NCI-H146 treated with DMSO at 0.1 percent for 48 hours (cell line): ENCODE results near the gene BBC3.
A peak's percentile ranks its signal among the peaks of the same experiment; 100 is the strongest.

Experiments
- DNase-seq: peaks from one replicate; lab custom pipeline; 2025; ENCODE audit not compliant: unreplicated experiment; lab: John Stamatoyannopoulos, UW

The BBC3 gene

DNA sequence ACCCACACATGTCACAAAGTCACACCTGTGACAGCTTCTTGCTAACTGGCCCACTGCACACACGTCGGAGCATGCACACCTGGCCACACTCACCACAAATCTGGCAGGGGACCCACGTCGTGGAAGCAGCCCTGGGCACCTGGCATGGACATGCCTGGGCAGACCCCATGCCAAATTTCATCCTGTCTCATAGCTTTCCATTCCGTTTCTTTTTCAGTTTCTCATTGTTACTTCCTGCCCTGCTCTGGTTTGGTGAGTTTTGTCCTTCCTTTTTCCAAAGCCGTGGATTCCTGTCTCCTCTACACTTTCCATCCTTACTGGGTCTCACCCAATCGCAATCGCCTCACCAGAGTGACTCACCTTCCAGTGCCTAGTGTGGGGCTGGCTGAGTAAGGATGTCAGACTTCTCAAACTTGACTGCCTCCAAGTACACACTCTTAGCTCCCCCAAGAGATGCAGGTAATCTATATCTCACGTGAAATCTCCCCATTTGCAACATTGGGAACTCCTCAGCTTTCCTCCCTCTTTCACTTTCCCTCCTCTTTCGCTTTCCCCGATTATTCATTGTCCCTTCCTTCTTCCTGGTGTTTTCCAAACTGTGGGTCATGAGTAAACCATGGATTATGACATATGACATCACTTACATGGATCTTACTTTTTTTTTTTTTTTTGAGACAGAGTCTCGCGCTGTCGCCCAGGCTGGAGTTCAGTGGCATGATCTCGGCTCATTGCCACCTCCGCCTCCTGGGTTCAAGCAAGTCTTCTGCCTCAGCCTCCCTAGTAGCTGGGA is 1.6 kb upstream of the BBC3 start:
- no peak for DNase-seq

DNA sequence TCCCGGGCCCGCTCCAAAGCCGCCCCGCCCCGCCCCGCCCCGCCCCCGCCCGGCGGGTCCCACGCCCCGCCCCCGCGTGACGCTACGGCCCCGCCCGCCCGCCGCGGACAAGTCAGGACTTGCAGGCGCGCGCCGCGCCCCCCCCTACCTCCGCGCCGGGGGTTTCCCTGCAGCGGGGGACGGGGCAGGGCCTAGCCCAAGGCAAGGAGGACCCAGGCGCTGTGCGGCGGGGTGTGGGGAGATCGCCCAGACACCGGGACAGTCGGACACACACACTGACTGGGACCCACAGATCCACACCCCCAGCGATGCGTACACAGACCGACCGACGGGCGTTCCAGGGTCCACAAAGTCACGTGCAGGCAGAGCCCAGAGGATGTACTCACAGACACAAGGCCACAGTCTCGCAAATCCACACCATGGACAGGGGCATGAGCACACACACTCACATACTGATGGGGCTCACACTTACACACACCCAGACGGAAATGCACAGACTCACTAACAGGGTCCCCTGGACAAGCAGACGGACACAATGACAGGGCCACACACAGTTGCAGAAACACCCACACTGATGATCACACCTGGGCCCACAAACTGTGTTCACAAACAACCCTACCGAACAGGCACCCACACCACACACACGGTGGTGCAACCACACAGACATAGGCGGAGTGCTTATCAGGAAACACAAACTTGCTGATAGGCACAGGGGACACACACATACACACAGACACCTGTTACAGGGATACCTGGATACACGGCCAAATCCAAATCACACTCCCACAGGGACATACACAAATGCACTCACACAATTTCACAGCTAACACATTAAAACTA is 436 bp upstream of the BBC3 start:
- peak; percentile 44 for DNase-seq

DNA sequence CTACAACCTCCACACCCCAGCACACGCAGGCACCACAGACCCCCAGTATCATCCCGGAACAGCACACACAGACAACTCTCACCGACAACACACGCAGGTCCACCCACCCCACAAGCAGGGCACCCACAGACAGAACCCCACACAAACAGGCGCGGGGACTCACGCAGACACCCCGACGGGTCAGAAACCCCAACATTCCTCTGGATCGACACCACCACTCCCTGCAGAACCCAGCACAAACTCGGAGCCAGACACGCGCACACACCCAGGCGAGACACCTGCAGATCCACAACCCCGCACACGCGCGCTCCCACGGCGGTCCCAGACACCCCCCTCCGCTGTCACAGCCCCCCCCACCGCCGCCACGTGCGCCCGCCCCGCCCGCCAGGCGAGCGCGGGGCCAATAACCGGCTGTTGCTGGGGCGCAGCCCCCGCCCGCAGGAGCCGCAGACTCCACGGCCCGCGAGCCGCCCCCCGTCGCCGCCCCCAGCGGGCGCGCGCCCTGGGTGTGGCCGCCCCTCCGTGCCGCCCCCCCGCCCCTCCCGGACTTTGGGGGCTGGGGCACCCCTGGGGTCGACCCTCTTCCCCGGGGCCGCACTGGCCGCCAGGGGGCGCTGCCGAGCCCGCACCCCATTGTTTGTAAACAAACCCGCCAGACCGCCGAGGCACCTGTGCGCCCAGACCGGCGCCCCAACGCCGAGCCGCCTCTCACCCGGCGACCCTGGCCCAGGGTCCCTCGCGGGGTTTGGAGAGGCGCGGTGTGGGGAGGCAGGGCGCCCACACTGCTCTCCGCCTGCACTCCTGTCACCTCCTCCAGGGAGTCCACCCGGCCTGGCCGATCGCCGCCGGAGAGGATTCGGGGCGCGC is 712 bp downstream of the BBC3 start:
- DNase-seq, result no peak

DNA sequence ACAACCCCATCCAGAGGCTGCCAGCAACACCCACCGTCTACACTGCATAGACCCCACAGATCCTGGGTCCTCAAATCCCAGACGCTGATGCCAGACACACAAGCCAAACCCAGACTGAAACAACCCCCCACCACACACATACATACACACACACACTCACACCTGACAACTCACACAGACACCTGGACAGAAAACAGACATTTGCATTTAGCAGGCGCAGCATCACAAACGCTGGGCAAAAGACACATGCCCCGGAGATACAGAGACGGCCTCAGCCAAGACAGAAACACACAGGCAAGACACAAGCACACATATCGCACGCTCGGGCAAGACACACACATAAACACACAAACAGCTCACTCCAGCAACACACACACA is 1.3 kb downstream of the BBC3 start:
- no peak for DNase-seq

DNA sequence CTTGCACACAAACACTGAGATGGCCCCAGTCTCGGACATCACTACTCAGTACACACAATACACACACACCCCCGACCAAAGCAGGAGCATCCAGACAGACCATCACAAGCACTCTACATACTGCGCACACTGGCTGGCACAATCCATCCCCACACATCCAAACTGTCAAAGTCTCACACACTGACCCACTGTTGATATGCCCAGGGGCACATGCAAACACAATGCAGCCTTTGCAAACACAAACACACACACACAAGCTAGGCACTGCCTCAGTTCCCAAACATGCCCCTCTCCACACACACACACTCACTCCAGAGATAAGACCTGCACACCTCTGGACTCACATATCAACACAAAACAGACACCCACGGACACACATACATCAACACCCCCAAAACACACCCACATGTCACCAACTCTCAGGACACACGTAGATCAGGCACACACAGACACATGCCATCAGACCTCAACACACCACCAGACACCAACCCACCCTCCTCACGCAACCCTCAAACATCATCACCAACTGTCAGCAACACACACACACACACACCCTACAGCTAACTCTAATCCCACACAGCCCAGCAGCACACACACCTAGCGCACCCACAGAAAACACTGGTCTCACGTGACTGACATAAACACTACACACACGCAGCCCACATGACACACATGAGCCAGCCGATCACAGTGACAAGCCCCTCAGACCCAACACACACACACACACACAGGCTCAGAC is 1.9 kb downstream of the BBC3 start:
- no peak for DNase-seq

DNA sequence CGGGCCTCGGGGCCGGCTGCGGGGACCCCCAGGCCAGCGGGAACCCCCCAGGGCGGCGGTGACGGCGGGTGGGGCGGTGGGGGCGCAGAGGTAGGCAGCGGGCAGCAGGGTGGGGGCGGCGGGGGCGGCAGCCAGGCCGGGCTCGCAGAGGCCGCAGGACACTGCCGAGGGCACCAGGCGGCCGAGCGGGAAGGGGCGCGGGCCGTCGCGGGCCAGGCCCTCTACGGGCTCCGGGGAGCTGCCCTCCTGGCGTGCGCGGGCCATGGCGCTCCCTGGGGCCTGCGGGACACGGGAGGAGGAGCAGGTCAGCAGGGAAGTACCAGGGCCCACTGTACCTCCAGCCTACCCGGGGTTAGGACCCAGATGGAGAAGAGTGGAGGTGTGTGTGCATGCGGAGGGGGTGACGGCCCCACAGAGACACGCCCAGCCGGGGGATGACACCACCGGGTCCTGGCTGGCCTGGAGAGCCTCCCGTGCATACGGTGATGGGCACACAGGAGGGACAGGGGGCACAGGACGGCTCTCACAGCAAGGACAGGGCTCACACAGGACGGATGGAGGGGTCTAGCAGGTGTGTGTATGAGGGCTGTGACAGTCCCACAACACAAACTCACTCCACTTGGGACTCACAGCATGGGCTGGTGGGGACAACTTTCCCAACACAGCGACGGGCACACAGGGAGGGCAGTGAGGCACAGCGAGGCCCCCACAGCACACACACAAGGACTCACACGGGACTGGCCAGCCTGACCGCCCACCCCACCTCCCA is 2.6 kb downstream of the BBC3 start:
- DNase-seq, result peak; percentile 27

DNA sequence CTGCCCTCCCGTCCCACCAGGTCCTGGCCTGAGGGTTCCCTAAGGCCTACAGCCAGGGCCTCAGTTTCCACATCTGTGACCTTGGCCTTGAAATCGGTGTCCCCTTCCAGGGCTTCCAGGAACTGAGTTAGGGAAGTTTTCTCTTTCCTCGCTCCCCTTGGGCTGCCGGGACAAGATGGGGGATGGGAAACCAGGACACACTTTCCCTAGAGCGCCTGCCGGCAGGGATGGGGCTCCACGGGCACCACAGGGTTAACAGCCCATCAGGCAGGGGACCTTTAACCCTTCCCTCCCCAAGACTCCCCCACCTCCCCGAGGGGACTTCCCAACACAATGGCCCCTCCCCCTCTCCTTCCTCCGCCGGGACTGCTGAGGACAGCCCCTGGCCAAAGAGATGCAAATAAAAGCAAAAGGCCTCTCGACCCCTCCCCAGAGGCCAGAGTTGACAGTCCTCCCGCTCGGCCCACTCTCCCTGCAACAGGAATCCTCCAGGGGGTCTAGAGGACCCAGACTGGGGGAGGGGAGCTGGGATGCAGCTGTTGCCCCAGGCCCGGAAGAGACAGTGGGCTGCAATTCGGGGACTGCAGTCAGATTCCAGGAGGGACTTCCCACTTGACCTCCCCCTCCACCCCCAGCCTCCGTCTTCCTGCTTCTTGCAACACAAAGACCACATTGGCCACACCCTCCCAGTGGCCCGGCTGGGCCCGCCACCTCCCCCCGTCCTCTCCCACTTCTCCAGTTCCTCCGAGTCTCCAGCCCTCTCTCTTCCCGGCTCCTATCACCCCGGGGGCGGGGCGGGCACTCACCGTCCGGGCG is 3.4 kb downstream of the BBC3 start:
- peak; percentile 79 for DNase-seq

DNA sequence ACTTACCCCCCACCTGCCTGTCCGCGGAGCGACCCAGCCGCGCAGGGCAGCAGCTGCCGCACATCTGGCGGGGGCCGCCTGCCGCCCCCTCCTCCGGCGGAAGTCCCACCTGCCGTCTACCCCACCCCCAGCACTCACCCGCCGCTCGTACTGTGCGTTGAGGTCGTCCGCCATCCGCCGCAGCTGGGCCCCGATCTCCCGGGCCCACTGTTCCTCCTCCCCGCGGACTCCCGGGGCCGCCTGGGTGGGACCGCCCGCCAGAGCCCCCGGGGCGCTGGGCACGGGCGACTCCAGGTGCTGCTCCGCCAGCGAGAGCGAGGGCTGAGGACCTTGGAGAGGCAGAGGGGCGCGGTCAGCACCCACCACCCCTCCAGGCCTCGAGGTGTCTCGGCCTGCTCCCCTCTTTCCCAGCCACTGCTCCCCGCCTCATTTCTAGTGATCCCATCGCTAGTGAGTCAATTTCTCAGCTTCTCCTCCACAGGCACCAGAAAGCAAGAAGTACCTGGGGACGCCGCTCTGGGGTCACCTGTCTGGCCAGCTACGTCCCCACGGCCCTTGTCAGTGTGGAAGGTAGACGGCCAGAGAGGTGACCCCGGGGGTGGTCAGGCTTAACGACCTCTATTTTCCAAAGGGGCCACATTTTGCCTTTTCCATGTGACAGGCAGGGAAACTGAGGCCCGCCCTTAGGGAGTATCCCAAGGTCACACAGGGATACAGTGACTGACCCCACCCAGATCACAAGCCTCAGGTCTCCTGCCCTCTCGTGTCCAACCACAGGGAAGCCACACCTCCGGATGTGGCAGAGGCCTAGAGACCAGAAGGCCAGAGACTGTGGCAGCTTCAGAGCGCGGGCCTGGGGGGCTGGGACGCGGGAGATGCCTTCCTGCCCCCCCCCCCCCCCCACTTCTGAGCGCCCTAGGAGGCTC is 4.3 kb downstream of the BBC3 start:
- DNase-seq, result peak; percentile 54

DNA sequence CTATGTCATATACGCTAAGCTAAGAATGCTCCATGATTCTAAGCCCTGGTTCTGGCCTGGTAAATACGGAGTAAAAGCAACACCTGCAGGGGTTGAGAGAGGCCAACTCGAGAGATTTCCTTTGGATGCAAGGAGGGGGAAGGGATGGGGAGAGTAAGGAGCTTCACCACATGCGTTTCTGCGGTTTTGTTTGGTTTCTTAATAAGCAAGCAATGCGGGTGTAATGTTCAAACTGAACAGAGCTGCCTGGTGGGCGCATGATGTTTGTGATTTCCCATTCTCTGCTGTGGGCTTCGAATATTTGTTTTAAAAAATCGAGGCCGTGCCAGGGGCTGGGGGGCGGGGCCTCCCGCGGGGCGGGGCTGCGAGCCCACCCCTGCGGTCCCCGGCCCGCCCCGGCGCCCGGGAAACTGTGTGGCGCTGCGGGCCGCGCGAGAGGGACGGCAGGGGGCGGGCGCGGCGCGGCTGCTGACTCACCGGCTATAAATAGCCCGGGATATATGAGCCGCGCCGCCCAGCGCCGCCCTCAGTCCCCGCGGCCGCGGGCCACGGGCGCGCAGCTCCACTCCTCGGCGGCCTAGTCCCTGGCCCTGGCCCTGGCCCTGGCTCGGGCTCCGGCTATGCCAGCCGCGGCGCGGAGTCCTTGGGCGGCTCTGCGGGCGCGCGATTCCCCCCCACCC is 5.1 kb downstream of the BBC3 start:
- DNase-seq, result peak; percentile 71

DNA sequence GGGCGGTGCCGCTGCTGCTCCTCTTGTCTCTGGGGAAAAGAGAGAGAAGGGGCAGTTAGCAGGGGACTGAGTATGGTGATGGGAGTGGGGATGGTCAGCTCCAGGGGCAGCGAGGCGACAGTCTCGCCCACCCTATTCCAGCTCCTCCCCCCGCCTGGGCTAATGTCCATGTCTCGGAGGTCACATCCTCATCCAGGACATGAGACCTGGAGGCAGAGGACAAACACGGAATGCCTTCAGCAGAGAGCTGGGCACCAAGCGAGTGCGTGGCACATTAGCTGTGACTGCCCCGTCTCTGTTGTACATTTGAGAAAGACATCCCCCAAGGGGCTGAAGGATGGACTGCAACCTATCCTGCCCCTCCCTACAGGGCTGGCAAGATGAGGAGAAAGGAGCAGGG is 9.1 kb downstream of the BBC3 start:
- DNase-seq, result no peak

DNA sequence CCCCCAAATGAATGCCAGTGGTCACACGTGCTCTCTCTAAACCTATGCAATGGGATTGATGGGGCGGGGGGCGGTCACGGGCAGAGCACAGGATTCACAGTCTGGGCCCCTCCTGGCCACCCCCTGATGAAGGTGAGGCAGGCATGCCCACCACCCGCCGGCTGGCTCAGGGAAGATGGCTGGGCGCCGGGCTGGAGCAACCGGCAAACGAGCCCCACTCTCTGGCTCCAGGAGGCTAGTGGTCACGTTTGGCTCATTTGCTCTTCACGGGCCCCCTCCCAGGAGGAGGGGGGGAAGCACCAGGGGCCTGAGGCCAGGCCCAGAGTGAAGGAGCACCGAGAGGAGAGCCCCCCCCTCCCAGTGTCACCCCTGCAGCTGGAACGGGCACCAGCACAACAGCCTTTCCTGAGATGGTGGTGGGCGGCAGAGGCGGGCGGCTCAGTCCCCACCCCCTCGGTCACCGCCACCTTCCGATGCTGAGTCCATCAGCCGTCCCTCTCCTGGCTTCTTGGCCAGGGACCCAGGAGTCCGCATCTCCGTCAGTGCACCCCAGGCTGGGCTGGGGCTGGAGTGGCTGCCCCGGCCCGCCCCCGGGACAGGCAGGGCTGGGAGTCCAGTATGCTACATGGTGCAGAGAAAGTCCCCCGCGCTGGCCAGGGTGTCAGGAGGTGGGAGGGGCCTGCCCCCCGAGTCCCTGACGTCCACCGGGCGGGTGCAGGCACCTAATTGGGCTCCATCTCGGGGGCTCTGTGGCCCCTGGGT is 9.7 kb downstream of the BBC3 start:
- DNase-seq, result no peak

DNA sequence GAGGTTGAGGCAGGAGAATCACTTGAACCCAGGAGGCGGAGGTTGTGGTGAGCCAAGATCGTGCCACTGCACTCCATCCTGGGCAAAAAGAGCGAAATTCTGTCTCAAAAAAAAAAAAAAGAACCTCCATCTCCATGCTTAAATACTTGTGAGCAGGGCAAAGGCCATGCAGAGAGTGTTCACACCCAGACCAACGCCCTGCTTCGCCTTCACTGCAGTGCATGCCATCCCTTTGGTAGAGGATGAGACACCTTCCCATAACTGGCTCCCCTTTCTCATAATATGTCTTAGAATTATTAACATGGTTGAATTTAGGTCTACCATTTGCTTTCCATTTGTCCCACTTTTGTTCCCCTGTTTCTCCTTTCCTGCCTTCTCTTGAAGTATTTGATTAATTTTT is 15.4 kb downstream of the BBC3 start:
- no peak for DNase-seq

DNA sequence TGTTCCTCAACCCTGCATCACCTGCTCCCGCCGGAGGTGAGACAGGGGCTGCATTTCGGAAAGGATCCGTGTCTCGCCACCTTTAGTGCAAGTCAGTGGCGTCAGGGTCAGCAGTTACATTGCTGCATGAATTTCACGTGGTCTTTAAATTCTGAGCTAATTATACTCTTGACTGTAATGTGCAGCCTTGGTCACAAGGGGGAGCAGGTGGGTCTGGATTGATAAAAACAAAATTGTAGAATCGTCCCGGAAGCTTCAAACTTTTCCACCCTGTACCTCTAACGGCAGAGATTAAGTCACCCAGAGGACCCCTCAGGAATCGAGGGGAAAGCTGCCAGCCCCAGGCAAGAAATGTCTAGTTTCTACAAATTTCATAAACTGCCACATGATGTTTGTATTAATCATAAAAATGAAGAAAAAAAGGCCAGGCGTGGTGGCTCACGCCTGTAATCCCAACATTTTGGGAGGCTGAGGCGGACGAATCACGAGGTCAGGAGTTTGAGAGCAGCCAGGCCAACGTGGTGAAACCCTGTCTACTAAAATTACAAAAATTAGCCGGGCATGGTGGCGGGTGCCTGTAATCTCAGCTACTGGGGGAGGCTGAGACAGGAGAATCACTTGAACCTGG is 20.2 kb downstream of the BBC3 start:
- DNase-seq, result peak; percentile 71

DNA sequence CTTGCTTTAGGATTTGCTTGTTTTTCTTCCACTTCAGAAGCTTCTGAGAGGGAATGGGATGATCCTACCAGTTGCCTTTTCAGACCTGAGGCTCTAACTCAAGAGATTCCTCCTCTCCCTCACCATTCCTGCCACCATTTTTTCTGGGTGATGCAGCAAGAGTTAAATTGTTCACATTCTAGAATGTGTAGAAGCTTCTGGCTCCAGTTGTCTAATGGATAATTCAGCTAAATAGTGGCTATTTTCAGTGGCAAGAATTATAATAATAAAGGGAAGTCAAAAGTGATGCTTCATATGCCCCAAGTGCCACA is 20.9 kb downstream of the BBC3 start:
- no peak for DNase-seq

DNA sequence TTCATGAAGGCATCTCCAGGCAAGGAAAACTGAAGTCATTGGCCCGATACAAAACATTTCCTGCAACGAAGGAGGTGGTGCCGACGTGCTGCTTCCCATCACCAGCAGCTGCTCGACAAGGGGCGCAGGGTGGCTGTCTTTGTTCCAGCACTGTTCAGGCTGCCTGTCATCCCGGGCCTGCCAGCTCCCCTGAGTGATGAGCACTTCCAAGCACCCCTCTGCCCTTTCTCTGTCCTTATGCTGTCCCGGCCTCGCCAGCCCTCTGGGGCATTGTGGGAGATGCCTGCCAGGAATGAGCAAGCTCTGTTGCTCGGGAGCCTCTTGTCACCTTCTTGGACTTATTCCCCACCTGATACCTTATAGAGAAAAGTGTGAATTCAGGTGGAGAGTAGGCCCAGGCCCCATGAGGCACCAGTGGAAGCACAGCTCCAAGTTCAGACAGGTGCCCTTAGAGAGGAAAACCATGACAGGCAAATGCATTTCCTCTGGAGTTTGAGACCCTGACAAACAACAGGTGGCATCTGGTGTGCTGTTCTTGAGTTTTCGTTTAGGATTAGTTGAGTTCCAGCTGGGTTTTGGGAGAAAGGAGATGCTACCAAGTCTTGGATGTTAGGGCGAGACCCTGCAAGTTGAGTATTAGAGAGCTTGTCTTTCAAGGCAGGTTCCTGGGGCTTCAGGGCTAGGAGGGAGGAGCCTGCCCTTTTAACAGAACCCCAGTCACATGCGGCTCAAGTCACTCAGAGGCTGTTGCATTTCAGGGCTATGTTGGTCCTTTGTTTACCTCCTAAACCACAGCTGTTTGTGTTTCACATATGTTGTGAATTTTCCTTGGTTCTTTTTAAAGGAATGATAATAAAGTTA is 21.4 kb downstream of the BBC3 start:
- DNase-seq, result no peak

DNA sequence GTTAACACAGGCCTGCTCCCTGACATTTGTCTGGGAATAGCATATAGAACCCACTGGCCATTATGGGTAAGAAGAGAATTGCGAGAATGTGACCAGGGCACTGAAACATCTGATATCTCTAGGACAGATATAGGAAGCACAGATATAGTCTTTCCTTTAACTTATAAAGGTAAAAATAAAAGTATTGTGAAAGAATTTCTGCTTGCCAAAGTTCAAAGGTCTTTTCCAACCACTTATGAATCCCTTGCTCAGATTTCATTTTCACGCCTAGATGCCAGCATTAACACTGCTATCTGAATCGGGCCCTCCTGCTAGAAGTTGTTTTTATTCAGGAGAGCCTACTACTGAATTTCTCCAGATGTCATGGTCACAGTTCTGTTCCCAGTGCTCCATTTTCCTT is 27.7 kb downstream of the BBC3 start:
- DNase-seq, result no peak
